ENCODE measurements around the gene NELL1. TPM values are rescaled to one million over a fixed set of nuclear protein-coding genes. Genes with fewer than 3 reads are reported as not detected.
"Not testable (repeated sequence)": the region's sequence is repeated elsewhere in the genome, so short reads cannot be mapped to it uniquely, and the experiment has no call there.

NELL1 gene
- total RNA-seq, 1 donor from 2014 or later: not detected

DNA sequence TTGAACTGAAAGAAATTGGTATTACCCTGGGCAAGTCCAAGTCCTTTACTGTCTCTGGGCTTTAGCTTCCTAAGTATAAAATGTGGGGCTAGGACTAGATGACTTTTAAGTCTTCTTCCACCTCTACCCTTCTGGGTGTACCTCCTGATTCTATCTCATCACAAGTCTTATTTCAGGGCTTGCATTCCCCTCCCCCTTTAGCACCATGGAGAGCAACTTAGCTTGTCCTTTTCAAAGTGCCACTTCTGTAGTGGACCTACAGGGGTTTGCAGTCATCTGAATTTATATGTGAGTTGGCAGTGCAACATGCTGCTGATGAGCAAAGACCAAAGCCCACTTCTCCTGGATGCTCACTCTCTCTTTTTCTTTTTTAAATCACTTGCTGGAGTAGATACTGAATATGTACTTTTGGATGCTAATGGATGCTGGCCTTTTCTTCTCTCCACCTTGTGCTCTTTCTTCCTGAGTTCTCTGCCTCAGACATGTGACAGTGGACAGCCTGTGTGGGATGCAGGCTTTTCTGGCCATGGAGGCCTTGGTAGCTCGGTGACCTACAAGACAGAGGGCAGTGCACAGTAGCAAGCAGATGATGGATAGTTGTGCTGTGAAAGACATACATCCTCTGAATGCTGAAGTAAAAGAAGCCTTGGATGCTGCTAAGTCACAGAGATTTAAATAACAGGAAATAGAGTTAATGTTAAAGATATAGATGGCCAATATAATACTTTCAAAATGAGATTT, 185.0 kb downstream of the NELL1 start:
- intact Hi-C loops (cut with DNase I): no loop called here
- DNase-seq (ENCODE audit: low spot score): no peak

DNA sequence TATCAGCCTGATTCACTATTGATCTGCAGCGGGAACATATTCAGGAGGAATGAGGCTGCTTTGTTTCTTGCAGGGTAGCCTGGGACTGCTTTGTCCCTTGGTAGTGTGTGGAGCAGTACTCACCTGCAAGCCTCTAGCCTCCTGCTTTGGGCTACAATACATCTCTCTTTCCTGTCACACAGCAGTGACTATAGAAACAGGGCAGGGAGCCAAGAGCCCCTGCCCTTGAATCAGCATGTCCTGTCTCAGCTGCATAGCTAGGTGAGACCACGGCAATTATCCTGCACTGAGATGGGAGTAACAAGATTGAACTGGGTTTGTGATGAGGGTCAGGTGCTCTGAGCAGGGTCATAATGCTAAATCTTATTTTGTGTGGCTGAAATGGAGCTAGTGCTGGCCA, 191.9 kb downstream of the NELL1 start:
- no peak for DNase-seq (ENCODE audit: low spot score)
- intact Hi-C loops (cut with DNase I): no loop called here

DNA sequence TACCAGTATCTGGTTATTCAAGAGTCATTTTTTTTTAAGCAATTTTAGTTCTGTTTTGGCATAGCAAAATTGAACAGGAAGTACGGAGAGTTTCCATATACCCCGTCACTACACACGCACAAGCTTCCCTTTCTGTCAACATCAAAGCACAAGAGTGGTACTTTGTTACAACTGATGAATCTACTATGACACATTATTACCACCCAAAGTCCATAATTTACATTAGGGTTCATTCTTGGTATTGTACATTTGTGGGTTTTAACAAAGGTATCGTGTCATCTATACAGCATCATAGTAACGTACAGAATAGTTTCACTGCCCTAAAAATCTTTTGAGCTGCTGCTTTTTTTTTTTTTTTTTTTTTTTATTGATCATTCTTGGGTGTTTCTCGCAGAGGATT, 192.9 kb downstream of the NELL1 start:
- DNase-seq (ENCODE audit: low spot score); intact Hi-C loops (cut with DNase I): not testable (repeated sequence)

DNA sequence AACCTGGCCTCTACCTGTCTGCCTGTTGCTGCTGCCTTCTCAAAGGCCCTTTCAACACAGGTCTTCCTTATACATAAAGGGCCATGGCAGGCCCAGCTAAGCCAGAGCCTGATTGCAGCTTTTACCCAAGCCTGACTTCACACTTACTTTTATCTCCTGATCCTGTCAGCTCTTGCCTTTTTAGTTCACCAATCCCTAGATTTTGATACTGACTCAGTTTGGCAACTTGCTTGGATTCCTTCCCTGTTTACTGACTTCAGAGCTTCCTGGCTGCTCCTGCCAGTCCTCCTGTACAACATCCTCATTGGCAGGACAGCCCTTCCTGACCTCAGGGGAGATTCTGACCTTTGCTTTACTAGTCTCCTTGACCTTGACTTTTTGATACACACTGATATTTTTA, 195.2 kb downstream of the NELL1 start:
- intact Hi-C loops (cut with DNase I): no loop called here
- DNase-seq (ENCODE audit: low spot score): no peak

DNA sequence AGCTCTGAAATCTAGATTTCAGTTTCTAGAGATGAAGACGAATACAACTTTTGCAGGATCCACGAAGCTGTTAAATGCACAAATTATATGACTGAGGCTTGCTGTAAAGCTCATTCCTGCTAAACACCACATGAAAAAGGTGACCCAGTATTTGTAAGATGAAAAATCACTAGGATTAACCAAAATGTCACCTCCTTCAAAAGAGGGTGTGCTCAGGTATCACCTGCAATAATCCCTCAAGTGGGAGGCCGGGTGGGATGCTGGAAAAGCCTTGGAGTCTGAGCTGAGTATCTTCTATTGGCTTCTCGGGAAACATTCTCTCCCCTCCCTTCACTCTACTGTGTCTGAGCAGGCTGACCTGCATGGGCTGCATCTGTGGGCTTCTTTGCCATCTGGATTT, 195.8 kb downstream of the NELL1 start:
- DNase-seq (ENCODE audit: low spot score): no peak
- intact Hi-C loops (cut with DNase I): no loop called here

DNA sequence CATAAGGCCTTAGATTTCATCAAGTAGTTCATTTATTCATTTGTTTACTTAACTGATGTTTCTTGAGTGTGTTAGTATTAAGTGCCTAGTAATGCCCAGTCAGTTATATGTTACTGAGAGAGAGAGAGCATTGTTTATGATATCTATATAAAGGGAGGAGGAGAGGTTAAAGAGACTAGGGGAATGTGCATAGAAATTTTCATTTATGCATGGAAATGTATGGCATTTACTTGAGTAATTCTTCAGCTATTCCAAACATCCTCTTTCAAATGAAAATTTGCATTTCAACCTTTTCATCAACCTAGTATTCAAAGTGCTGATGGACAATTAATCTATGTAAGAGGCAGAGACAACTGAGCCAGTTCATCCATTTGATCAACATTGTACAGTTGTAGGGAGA, 199.7 kb downstream of the NELL1 start:
- intact Hi-C loops (cut with DNase I): no loop called here
- no peak for DNase-seq (ENCODE audit: low spot score)

DNA sequence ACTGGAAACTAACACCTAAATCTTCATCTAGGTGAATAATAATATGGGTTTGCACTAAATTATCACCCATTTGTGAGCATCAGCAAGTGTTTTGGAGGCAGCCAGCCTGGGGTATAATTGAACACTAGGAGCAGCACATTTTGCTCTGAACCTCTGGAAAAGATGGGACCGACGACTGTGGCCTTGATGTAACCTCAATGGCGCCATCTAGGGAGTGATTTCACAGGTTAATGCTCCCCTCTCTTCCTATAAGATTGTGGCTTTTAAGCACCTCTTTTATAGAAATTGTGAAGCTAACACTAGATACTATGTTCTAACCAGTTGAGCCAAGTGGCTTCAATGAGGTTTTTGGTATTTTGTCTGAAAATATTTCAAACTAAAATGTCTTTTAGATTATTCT, 203.7 kb downstream of the NELL1 start:
- intact Hi-C loops (cut with DNase I): no loop called here
- DNase-seq (ENCODE audit: low spot score): no peak

DNA sequence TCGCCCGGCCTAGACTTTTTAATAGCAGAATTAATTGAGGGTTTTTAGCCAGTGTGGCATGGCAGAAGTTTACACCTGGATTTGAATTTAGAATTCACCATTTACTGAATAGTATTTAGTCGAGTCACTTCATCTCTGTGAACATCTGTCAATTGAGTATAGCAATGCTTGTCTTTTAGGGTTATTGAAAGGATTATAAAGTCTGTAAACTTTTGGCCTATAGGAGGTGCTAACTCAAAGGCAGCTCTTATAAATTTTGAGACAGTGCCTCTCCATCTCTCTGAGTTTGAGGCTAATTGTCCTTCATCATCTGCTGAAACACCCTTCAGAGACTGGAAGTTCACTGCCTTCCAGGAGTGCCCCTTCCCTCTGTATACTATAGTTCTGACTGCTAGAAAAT, 205.0 kb downstream of the NELL1 start:
- DNase-seq (ENCODE audit: low spot score): no peak
- intact Hi-C loops (cut with DNase I): no loop called here

DNA sequence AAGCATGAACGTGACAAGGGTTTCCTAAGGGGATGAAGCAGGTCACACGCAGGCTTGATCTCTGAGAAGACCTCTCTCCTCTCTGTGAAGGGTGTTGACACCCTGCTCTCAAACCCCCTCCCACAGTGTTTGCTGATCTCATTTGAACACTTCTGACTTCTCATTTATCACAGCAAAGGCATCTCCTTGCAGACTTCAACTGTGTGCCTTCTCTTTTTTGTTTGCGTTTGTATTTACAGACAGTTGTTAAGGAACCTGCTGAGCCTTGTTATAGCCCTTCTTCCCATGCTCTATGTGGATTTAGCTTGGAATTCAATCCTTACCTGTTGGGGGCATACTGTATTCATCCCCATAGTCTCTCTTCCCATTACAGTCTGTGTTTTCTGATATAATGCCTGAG, 206.5 kb downstream of the NELL1 start:
- no peak for DNase-seq (ENCODE audit: low spot score)

DNA sequence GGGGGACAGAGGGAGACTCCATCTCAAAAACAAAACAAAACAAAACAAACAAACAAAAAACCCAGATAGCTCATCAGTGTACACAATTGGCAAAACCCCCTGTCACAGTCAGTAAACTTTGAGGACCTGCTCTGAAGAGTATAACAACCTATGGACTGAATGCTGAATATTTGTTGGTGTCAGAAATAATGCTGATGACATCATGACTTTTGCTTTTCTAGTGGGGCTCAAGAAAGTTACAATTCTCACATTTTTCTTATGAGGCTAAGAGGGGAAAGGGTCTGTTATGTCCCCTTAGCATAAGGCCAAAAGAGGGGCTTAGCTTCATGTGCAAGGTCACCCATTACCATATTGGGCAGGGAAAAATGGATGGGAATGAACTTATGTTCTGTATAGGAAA, 207.4 kb downstream of the NELL1 start:
- no peak for DNase-seq (ENCODE audit: low spot score)
- intact Hi-C loops (cut with DNase I): no loop called here

More for the DNA sequence above, 206.5 kb downstream of the NELL1 start:
- intact Hi-C loops (cut with DNase I): no loop called here

DNA sequence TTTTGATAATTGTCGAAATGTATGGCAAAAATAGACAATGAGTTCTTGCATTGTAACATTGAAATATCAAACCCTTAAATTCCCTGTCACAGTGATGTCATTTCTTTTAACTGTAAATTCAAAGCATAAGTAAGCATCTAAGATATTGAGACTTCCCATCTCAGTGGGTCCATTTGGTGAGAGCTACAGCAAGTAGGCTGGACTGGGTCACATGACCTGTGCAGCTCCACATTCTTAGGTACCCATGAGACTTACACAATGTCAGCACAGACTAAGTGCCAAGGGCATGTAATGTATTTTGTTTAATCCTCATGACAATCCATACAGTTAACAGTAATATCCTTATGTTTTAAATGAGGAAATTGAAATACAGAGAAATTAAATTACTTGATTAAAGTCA, 210.7 kb downstream of the NELL1 start:
- no peak for DNase-seq (ENCODE audit: low spot score)
- intact Hi-C loops (cut with DNase I): no loop called here

DNA sequence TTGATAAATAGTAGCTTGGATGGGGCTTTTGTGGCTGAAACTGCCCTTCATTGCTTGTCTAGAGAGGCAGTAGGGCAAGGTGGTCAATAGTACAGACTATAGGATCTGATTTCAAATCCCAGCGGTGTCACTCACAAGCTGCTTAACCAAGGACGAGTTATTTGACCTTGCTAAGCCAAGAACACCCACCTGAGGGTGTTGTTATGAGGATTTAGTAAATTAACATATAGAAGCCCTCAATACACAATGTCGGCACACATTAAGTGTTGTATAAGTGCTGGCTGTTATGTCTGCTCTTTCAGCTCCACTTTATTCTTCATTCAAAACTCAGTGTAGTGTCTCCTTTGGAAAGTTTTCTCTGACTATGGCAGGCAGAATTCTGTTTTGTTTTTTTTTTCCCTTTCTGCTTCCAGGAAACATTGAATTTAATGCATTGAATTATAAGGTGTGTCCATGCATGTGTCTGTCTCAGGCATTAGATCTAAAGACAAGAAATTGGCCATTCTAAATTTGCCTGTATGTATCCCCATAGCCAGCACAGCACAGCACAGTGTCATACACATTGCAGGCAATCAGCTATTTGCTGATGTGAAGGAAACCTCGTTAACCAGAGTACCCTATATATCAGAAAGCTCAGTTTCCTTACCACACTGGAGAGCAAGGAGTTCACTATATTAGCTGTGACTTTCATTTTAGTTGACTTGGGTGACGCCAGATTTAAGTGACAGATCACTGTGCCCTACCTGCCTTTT, 212.1 kb downstream of the NELL1 start:
- intact Hi-C loops (cut with DNase I): no loop called here
- no peak for DNase-seq (ENCODE audit: low spot score)

DNA sequence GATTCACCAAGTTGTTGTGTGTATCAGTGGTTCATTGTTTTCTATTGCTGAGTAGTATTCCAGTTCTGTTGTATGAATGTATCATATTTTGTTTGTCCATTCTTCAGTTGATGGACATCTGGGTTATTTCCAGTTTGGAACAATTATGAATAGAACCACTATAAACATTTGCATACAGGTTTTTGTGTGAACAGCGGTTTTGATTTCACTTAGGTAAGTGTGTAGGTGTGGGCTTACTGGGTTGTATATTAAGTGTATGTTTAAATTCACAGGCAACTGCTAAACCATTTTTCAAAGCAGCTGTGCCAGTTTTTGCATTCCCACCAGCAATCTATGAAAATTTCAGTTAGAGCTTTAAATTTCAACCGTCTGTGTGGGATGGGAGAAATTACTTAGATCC, 217.8 kb downstream of the NELL1 start:
- intact Hi-C loops (cut with DNase I): no loop called here

DNA sequence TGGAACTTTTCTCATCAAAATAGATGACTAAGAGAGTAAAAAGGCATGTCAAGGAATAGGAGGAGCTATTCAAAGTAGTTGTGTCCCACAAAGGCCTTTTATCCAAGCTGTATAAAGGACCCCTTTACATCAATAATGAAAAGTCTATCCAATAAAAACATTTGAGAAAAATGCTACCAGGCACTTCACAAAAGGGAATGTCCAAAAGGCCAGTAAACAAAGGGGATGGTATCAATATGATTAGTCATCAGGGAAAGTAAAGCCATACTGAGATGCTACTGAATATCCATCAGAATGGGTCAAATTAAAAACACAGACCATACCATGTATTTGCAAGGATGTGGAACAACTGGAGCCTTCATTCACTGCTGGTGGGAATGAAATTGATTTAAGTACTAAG, 224.9 kb downstream of the NELL1 start:
- no peak for DNase-seq (ENCODE audit: low spot score)
- intact Hi-C loops (cut with DNase I): no loop called here

More for the DNA sequence above, 217.8 kb downstream of the NELL1 start:
- no peak for DNase-seq (ENCODE audit: low spot score)

DNA sequence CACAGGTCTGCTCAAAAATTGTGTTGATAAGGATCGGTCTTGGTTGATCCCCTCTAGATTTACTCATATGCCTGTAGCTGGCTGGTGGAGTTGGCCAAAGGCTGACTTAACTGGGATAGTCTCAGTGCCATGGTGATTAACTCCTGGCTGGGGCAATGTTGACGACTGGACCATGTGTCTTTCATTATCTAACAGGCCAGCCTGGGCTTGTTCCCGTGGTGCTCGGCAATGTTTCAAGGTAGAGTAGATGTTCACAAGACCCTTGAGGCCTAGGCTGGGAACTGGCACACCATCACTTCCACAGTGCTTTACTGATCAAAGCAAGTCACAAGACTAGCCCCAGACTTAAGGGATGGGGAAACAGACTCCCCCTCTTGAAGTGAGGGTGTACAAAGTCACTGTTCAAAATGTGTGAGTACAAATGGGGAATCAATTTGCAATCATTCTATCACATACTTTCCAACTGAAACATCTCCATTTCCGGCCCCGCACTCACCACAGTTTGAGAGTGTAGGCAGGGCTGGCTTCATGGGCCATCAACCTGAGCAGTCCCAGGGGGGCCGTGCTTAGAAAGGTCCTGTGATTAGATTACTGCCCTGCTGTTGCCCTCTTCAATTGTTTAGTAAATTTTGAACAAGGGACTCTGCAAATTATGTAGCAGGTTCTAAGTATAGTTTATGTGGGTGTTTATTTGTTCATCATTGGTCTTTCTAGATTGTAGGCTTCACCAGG, 240.8 kb downstream of the NELL1 start:
- DNase-seq (ENCODE audit: low spot score): no peak
- intact Hi-C loops (cut with DNase I): no loop called here

DNA sequence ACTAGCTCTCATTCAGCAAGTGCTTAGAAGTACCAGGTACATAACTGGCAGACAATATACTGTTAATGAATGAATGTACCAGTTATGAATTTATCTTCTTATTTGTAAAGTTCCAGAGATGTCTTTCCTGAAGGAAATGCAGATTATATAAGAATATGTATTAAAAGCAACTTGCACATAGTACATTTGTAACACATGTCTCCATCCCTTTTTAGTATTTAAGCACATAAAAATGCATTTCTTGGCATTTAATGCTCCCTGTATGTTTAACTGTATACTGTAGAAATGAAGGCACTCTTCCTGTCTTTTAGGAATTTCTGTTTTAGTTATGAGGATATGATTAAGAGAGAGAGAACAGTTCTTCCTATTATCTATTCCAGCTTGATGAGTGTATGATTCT, 241.3 kb downstream of the NELL1 start:
- DNase-seq (ENCODE audit: low spot score): no peak
- intact Hi-C loops (cut with DNase I): no loop called here

DNA sequence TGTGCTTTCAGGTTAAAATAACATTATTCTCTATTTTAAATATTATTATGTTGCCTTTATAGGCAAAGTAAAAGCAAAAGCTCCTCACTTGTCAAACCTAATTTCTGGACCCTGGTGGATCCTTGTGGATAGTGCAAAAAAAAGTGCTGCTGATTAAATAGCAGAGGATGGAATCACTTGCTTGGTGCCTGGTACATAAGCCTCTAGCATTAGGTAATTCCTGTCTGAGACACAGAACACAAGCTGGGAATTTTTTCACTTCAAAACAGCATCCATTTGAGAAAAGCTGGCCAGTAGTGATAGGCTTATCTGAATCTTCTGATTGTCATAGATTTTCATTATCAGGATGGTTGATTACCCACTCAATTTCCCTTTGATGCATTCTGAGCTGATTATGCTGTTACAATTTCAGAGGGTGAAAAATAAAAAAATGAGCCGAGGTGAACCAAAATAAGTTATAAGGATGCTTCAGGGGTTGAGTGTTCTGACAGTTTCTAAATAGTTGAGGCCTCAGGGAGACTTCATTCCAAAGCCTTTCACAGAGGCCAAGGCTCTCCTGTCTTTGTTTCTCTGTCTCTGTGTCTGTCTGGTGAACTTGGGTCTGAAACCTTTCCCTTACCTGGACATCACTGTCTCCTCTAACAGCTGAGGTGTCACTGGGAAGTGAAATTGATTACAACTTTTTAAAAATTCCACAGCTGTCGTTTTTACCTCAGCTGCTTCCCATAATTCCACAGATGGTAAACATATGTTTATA, 242.9 kb downstream of the NELL1 start:
- intact Hi-C loops (cut with DNase I): no loop called here
- DNase-seq (ENCODE audit: low spot score): no peak

DNA sequence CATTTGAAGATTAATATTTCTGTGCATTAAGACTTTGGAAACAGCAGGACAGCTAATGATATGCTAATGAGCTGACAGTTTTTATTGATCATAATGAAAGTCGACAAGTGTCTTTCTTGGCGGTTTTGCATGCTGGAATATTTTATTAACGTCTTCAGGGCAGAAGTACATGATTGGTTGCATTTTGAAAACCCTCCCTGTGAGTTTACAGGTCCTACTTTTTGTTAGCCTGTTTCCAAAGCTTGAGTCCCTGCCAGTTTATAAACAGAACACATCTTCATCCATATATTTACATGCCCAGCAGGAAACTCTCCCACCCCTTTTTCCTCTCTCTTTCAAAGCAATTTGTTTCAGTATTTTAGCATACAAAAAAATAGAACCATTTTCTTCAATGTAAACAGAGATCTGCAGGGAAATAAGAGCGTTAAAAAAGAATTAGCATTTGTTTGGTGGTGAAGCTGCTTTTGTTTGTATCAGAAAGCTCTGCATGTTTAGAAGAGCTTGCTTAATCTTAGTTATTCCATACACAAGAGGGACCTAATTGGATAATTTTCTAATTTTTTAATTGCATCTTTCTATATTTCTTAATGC, 243.6 kb downstream of the NELL1 start:
- intact Hi-C loops (cut with DNase I): no loop called here
- no peak for DNase-seq (ENCODE audit: low spot score)

DNA sequence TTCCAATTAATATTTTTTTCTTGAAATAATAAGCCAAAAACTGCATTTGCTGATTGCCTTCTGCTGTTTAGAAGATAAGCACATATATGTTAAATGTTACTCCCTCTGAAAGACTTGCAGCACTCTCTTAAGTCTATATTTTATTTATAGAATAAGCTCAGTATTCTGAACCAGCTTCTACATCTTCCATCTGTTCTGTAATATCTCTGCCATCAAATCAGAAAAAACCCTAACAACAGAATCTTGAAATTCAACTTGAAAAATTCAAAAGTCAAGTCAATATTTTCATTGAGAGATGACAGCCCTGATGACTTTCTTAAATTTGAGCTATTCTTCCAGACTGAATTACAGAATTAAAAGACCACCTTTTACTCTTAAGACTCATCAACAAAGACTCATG, 247.9 kb downstream of the NELL1 start:
- no peak for DNase-seq (ENCODE audit: low spot score)
- intact Hi-C loops (cut with DNase I): no loop called here

Measured in cardiac septum (tissue), 1 donor.